Osteocyte (in vitro differentiated cells): ENCODE data around the gene TYW3. TPM values are rescaled to one million over a fixed set of nuclear protein-coding genes. Genes with fewer than 3 reads are reported as not detected.

Source experiments
- DNase-seq: peaks from one replicate; pipeline ENCODE4 v3.0.0; 2021; ENCODE audit warnings: mixed read lengths; ENCODE audit not compliant: unreplicated experiment; ENCODE audit errors: extremely low spot score
- H3K27ac Mint-ChIP-seq: one replicate; pipeline ENCODE4 v1.8.0; 2021; ENCODE audit warnings: mild to moderate bottlenecking, mixed read lengths; ENCODE audit not compliant: unreplicated experiment
- H3K27me3 Mint-ChIP-seq: one replicate; pipeline ENCODE4 v1.8.0; 2021; ENCODE audit warnings: mixed read lengths; ENCODE audit not compliant: unreplicated experiment
- H3K36me3 Mint-ChIP-seq: one replicate; pipeline ENCODE4 v1.8.0; 2021; ENCODE audit warnings: mixed read lengths; ENCODE audit not compliant: unreplicated experiment
- H3K4me1 Mint-ChIP-seq: one replicate; pipeline ENCODE4 v1.8.0; 2021; ENCODE audit warnings: mixed read lengths; ENCODE audit not compliant: unreplicated experiment
- H3K4me3 Mint-ChIP-seq: one replicate; pipeline ENCODE4 v1.8.0; 2021; ENCODE audit warnings: mild to moderate bottlenecking, moderate library complexity, mixed read lengths; ENCODE audit not compliant: unreplicated experiment
- H3K9me3 Mint-ChIP-seq: one replicate; pipeline ENCODE4 v1.8.0; 2021; ENCODE audit warnings: mixed read lengths; ENCODE audit not compliant: unreplicated experiment
- CTCF ChIP-seq: fragments of 200-600 bp; sonication (generic); IDR thresholded peaks from 2 replicates; pipeline ENCODE4 v1.5.0; 2021; ENCODE audit warnings: antibody characterized with exemption, mild to moderate bottlenecking, moderate library complexity
- total RNA-seq: library from RNA; stranded (reverse); gene quantifications from 2 replicates; pipeline ENCODE4 v1.2.1, GENCODE V29; 2021

The TYW3 gene
- total RNA-seq, 1 donor from 2014 or later, result 5.6 TPM

- Mint-ChIP-seq H3K27me3 (peaks cover 4% of the 10 kb centered on the region), H3K4me1 (no peaks in the 10 kb centered on the region), H3K36me3 (no peaks in the 10 kb centered on the region), H3K27ac (no peak overlapping the region), H3K4me3 (no peak overlapping the region), H3K9me3 (no peaks in the 10 kb centered on the region)
- TF ChIP-seq CTCF, result no peak
- no peak for DNase-seq
Observed at GRCh38 chr1:74785944-74786343, 53.0 kb downstream of the TYW3 start.

GRCh38 chr1:74790453-74790852 lies 57.5 kb downstream of the TYW3 start:
- H3K4me1 Mint-ChIP-seq, result no peaks in the 10 kb centered on the region
- TF ChIP-seq CTCF, result no peak
- peaks cover 7% of the 10 kb centered on the region for H3K27me3 Mint-ChIP-seq
- no peak overlapping the region for H3K4me3 Mint-ChIP-seq
- no peaks in the 10 kb centered on the region for H3K9me3 Mint-ChIP-seq
- no peak overlapping the region for H3K27ac Mint-ChIP-seq
- H3K36me3 Mint-ChIP-seq, result no peaks in the 10 kb centered on the region
- DNase-seq, result no peak

- H3K4me1 Mint-ChIP-seq, result no peaks in the 10 kb centered on the region
- no peaks in the 10 kb centered on the region for H3K36me3 Mint-ChIP-seq
- no peak overlapping the region for H3K27ac Mint-ChIP-seq
- no peak overlapping the region for H3K4me3 Mint-ChIP-seq
- no peaks in the 10 kb centered on the region for H3K9me3 Mint-ChIP-seq
- peaks cover 7% of the 10 kb centered on the region for H3K27me3 Mint-ChIP-seq
- TF ChIP-seq CTCF, result no peak
- no peak for DNase-seq
Observed at GRCh38 chr1:74791491-74791890, 58.5 kb downstream of the TYW3 start.

- DNase-seq, result no peak
- Mint-ChIP-seq H3K27me3 (no peaks in the 10 kb centered on the region), H3K36me3 (no peaks in the 10 kb centered on the region), H3K4me1 (no peaks in the 10 kb centered on the region), H3K9me3 (peaks cover 4% of the 10 kb centered on the region), H3K4me3 (no peak overlapping the region), H3K27ac (no peak overlapping the region)
- TF ChIP-seq CTCF, result no peak
Observed at GRCh38 chr1:74799119-74799657, 66.2 kb downstream of the TYW3 start.

- Mint-ChIP-seq H3K27ac (no peak overlapping the region), H3K4me3 (no peak overlapping the region), H3K27me3 (no peaks in the 10 kb centered on the region), H3K9me3 (no peaks in the 10 kb centered on the region), H3K36me3 (no peaks in the 10 kb centered on the region), H3K4me1 (no peaks in the 10 kb centered on the region)
- DNase-seq, result no peak
- no peak for TF ChIP-seq CTCF
Observed at GRCh38 chr1:74811436-74812179, 78.7 kb downstream of the TYW3 start.
